Renal cortex interstitium (tissue), 11 donors: ENCODE results near the gene TLE4. TPM values are rescaled to one million over a fixed set of nuclear protein-coding genes. Genes with fewer than 3 reads are reported as not detected.
"Not testable (repeated sequence)": the region's sequence is repeated elsewhere in the genome, so short reads cannot be mapped to it uniquely, and the experiment has no call there.

Experiments used
- DNase-seq, 11 donors: peaks; one replicate each; pipeline ENCODE4 v3.0.0-alpha.2; 2013; ENCODE audit warnings: low read depth in 9 of 11, low spot score in 4 of 11; ENCODE audit errors: extremely low read depth in 1 of 11
- polyA plus RNA-seq, 3 donors: library from polyadenylated mRNA; unstranded; fragments of 120-200 nt; gene quantifications; one replicate each; pipeline ENCODE4 v1.2.1, GENCODE V29; 2013; ENCODE audit not compliant: insufficient read length in 3 of 3

The TLE4 gene
- polyA plus RNA-seq, 3 donors: 58.3 to 77.3 (median 67.1) TPM

- no peak for DNase-seq
These were observed 16.9 kb downstream of the TLE4 start for GRCh38 chr9:79588488-79589223.

GRCh38 chr9:79591458-79591857, 19.7 kb downstream of the TLE4 start:
- DNase-seq: no peak

- no peak for DNase-seq
These were observed 21.1 kb downstream of the TLE4 start for GRCh38 chr9:79592726-79593493.

DNA sequence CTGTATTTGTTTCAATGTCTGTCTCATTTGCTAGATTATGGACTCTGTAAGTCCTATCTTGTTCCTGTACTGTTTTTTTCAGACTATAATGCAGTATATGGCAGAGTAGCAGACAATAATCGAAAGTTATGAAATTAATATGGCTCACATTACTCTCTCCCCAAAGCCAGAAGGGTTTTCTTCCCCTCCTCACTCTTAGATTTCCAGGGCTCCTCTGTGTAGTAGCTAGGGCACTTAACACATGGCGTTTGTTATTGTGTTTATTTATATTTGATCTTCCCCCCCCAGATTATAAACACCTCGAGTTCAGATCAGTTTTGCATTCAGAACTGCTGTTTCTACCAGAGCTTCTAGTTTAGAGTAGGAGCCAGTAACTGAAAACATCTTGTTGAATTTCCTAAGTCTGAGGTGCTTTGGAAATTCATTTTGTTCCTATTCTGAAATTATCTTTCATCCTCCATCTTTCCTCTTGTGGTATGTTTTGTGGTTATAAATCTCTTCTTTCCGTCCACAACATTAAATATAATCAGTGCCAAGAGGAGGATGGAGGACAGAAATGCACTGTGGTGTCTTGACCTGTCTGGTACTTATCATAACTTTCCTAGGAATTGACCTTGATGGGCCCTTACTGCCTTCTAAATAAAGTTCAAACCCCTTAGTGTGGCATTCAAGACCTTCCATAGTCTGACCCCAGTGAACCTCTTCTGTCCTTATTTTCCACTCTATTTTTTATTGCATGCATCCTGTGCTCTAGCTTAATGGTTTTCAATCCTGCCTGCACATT, 27.0 kb downstream of the TLE4 start:
- DNase-seq: no peak

GRCh38 chr9:79600466-79600865, 28.7 kb downstream of the TLE4 start:
- DNase-seq: no peak

GRCh38 chr9:79603222-79603920, 31.6 kb downstream of the TLE4 start:
- no peak for DNase-seq

DNA sequence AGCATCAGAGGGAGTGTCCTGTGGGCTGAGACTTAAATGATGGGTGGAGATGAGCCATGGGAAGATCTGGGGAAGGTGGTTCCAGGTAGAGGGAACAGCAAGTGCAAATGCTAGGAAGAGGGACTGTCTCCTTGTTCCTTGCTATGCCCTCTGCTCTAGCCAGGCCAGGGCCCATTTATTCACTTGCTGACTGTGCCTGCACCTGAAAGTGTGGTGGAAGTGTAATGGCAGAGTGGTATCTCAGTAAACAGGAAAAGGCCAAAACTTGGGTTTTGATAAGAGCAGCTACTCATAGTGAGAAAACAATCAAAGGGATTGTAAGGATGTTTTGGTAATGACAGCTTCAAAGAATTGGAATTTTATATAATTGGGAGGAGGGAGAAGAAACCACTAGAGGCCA, 32.4 kb downstream of the TLE4 start:
- no peak for DNase-seq

DNA sequence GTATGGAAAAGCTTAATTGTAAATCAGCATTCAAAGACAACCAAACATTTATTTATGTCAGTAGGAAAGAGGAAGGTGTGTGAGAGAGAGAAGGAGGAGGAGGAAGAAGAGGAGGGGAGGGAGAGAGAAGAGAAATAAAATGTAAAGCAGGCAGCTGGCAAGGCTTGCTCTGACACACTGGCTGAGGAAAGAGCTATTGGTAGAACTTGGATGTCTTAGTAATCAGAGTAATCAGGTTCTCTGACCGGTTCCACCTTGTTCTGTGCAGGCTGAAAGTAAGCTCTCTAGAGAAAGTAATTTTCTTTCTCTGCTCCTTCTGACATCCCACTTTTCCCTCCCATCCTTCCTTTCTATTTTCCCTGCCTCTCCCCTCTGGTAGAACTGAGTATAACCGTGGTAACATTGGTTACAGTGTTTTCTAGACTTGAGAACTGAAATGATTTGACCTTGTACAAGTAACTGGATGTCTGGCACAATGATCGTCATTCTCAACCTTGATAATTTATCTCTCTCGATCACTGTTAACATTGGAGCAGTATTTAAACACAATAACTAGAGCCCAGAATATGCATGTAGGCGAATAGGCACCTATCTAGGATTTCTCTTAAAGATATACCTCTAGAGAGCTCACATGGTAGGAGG, 33.3 kb downstream of the TLE4 start:
- DNase-seq: no peak

DNA sequence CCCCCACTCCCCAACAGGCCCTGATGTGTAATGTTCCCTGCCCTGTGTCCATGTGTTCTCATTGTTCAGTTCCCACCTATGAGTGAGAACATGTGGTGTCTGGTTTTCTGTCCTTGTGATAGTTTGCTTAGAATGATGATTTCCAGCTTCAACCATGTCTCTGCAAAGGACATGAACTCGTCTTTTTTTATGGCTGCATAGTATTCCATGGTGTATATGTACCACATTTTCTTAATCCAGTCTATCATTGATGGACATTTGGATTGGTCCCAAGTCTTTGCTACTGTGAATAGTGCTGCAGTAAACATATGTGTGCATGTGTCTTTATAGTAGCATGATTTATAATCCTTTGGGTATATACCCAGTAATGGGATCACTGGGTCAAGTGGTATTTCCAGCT, 34.8 kb downstream of the TLE4 start:
- not testable (repeated sequence) for DNase-seq

DNA sequence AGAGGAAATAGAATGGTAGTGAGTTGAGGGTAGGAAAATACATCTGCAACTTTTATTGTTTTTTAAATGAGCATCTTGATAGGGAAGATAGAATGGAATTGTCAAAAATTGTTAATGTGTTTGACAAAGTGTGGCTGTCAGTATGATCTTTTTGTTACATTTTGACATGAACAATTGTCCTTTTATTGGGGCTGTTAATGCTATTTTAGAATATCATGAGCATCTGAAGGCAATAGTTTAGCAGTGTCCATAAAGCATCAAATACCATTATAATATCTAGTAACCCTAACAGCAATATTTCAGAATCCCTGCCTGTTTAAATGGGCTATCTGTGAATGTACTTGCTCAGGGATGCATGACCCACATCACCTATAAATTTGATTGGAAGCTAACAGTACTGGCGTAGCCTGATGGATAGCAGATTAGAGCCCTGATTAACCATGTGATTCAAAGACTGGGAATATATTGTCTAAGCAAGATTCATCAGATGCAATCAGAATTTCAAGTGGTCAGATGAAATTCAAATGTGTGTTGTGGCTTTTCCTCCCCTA, 37.8 kb downstream of the TLE4 start:
- no peak for DNase-seq

- DNase-seq: peak in 8 of 11 donors; percentile 25 to 48 (median 44)
These were observed 38.4 kb downstream of the TLE4 start for GRCh38 chr9:79610019-79610631.

- DNase-seq: no peak
These were observed 39.2 kb downstream of the TLE4 start for GRCh38 chr9:79610791-79611614.

GRCh38 chr9:79613145-79613544, 41.4 kb downstream of the TLE4 start:
- no peak for DNase-seq

- no peak for DNase-seq
These were observed 43.3 kb downstream of the TLE4 start for GRCh38 chr9:79615038-79615437.

- DNase-seq: no peak
These were observed 44.2 kb downstream of the TLE4 start for GRCh38 chr9:79616013-79616412.

DNA sequence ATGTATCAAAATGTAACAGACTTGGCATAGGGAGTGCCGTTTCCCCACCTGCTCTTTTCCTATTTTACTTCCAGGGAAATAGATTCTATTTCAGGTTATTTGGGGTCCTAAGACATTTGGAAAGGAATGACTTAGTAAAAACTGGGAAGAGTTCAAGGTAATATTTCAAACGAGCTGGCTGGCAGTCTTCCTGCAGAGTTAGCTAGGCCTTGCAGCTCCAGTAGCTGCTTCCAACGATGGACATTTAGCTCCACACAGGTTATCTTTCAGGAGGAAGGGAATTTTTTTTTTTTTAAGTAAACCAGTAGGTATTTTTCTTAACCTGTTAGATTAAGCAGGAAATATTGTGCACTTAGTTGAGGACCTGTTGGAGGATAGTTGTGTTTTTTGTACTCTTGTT, 45.2 kb downstream of the TLE4 start:
- no peak for DNase-seq

DNA sequence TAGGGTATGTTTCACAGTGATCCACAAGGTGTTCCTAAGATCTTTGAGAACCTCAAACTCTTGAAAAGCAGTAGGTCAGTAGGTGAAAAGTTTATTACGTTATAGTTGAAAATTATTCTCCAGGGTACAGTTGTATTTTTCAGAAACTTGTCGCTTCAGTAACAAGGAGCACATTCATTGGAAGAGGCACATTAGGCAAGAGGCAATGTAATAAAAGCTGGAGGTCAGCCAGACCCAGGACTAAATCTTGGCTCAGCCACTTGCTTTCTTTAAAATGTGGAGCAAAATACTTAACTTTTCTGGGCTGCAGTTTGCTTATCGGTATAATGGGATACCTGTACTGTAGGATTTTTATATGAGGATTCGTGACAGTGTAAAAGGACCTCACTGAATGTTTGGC, 45.6 kb downstream of the TLE4 start:
- DNase-seq: no peak
